Lower leg skin (tissue), 3 donors: ENCODE measurements around the gene NKD1.

Experiments used
- CTCF ChIP-seq, 3 donors: fragments of 450-650 bp; IDR thresholded peaks; one replicate each; pipeline ENCODE4 v1.5.1; 2016; ENCODE audit warnings: antibody characterized with exemption in 3 of 3, mild to moderate bottlenecking in 3 of 3, moderate library complexity in 2 of 3
- POLR2A ChIP-seq, 2 donors: fragments of 450-650 bp; IDR thresholded peaks; one replicate each; pipeline ENCODE4 v1.6.1; 2016 to 2017; ENCODE audit warnings: antibody characterized with exemption in 2 of 2, mild to moderate bottlenecking in 1 of 2, moderate library complexity in 1 of 2

- no peak for TF ChIP-seq CTCF (IDR thresholded peaks at IDR 0.05)
- TF ChIP-seq POLR2A (IDR thresholded peaks at IDR 0.05) = no peak
Observed at GRCh38 chr16:50555952-50556673, 7.9 kb downstream of the NKD1 start.
